ENCODE measurements around the gene PPP6R3.

PPP6R3 gene

DNA sequence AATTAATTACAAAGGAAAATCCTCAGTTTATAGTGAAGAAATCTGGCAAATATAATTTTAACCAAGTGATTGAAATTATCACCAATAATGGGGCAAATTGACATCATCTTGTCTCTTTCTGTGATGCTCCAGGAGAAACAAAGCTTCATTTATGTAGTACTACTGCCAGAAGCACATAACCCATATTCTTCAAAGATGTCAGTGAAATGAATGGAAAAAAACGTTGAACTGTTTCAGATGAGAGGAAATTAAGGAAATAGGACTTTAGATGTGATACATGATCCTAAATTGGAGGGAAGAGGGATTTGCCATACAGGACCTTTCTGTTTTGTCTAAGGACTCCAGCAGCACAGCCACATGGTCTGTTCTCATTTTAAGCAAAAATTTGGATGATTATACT lies 57.6 kb downstream of the PPP6R3 start:
- ATAC-seq = no peak
- TF ChIP-seq CSDC2 (CRISPR knock-in tag; IDR thresholded peaks at IDR 0.05) (no peak), ZFP30 (CRISPR knock-in tag; IDR thresholded peaks at IDR 0.05) (no peak), PPARA (CRISPR knock-in tag; IDR thresholded peaks at IDR 0.05; ENCODE audit: borderline replicate concordance) (no peak), ARNTL (CRISPR knock-in tag; IDR thresholded peaks at IDR 0.05; ENCODE audit: borderline replicate concordance, low read depth) (no peak), ZFP3 (CRISPR knock-in tag; IDR thresholded peaks at IDR 0.05) (no peak), TSHZ2 (CRISPR knock-in tag; IDR thresholded peaks at IDR 0.05) (no peak), ZNF70 (CRISPR knock-in tag; IDR thresholded peaks at IDR 0.05) (no peak), CREB5 (CRISPR knock-in tag; IDR thresholded peaks at IDR 0.05; ENCODE audit: low read depth) (no peak), ESRRG (CRISPR knock-in tag; IDR thresholded peaks at IDR 0.05) (no peak), ISL1 (CRISPR knock-in tag; IDR thresholded peaks at IDR 0.05) (no peak), SNAI2 (CRISPR knock-in tag; IDR thresholded peaks at IDR 0.05) (no peak), TOX (CRISPR knock-in tag; IDR thresholded peaks at IDR 0.05; ENCODE audit: borderline replicate concordance) (no peak)
- TF ChIP-seq, protein P1, sequence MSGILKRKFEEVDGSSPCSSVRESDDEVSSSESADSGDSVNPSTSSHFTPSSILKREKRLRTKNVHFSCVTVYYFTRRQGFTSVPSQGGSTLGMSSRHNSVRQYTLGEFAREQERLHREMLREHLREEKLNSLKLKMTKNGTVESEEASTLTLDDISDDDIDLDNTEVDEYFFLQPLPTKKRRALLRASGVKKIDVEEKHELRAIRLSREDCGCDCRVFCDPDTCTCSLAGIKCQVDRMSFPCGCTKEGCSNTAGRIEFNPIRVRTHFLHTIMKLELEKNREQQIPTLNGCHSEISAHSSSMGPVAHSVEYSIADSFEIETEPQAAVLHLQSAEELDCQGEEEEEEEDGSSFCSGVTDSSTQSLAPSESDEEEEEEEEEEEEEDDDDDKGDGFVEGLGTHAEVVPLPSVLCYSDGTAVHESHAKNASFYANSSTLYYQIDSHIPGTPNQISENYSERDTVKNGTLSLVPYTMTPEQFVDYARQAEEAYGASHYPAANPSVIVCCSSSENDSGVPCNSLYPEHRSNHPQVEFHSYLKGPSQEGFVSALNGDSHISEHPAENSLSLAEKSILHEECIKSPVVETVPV (CRISPR knock-in tag; IDR thresholded peaks at IDR 0.05) = no peak

DNA sequence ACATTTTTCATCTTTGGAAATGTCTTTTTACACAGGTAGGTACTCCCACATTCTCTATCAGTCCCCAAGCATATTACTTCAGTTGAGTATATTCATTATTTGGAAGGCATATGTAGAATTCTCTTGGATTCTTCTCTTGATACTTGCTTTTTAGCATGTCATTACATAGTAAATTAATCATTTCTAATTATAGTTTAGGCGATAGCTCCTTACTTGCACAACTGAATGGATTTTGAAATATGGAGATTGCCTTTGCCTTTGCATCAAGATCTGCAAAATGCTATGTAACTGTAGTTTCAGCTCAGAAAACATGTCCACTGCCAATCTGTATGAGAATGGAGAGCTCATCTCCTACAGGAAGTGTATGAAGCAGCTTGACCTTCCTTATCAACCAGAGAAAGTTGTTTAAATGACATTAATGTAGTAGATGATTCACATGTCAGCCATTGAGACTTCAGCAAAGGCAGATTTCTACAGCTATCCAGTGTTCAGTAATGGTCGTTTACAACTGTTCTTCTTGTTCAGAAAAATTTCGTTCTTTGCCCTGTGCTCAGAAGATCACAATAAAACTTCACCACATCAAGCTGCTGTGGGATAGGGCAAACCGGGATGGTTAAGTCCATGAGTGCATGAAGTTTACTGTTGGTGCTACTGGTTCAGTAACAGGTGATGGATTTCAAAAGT lies 61.6 kb downstream of the PPP6R3 start:
- ATAC-seq = no peak
- TF ChIP-seq SNAI2 (CRISPR knock-in tag; IDR thresholded peaks at IDR 0.05) = no peak
- TF ChIP-seq ZFP30 (CRISPR knock-in tag; IDR thresholded peaks at IDR 0.05) = no peak
- no peak for TF ChIP-seq ESRRG (CRISPR knock-in tag; IDR thresholded peaks at IDR 0.05)
- TF ChIP-seq, protein P1 (CRISPR knock-in tag; IDR thresholded peaks at IDR 0.05) = no peak
- no peak for TF ChIP-seq ZC3H10 (CRISPR knock-in tag; IDR thresholded peaks at IDR 0.05)
- TF ChIP-seq OSR1 (CRISPR knock-in tag; IDR thresholded peaks at IDR 0.05) = no peak
- TF ChIP-seq TOX (CRISPR knock-in tag; IDR thresholded peaks at IDR 0.05; ENCODE audit: borderline replicate concordance) = no peak
- TF ChIP-seq ZNF565 (CRISPR knock-in tag; conservative IDR thresholded peaks at IDR 0.05; ENCODE audit: low read depth) = no peak
- TF ChIP-seq, protein P2, sequence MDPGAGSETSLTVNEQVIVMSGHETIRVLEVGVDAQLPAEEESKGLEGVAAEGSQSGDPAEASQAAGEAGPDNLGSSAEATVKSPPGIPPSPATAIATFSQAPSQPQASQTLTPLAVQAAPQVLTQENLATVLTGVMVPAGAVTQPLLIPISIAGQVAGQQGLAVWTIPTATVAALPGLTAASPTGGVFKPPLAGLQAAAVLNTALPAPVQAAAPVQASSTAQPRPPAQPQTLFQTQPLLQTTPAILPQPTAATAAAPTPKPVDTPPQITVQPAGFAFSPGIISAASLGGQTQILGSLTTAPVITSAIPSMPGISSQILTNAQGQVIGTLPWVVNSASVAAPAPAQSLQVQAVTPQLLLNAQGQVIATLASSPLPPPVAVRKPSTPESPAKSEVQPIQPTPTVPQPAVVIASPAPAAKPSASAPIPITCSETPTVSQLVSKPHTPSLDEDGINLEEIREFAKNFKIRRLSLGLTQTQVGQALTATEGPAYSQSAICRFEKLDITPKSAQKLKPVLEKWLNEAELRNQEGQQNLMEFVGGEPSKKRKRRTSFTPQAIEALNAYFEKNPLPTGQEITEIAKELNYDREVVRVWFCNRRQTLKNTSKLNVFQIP (CRISPR knock-in tag; IDR thresholded peaks at IDR 0.05; ENCODE audit: borderline replicate concordance, low read depth) = no peak
- TF ChIP-seq ZNF70 (CRISPR knock-in tag; IDR thresholded peaks at IDR 0.05) = no peak
- no peak for TF ChIP-seq CSDC2 (CRISPR knock-in tag; IDR thresholded peaks at IDR 0.05)
- no peak for TF ChIP-seq PPARA (CRISPR knock-in tag; IDR thresholded peaks at IDR 0.05; ENCODE audit: borderline replicate concordance)
- TF ChIP-seq GLIS3 (CRISPR knock-in tag; IDR thresholded peaks at IDR 0.05) = no peak
- no peak for TF ChIP-seq BACH2 (CRISPR knock-in tag; IDR thresholded peaks at IDR 0.05; ENCODE audit: borderline replicate concordance)
- no peak for TF ChIP-seq TSHZ2 (CRISPR knock-in tag; IDR thresholded peaks at IDR 0.05)
- no peak for TF ChIP-seq ARNTL (CRISPR knock-in tag; IDR thresholded peaks at IDR 0.05; ENCODE audit: borderline replicate concordance, low read depth)
- no peak for TF ChIP-seq ISL1 (CRISPR knock-in tag; IDR thresholded peaks at IDR 0.05)
- TF ChIP-seq, protein P3, sequence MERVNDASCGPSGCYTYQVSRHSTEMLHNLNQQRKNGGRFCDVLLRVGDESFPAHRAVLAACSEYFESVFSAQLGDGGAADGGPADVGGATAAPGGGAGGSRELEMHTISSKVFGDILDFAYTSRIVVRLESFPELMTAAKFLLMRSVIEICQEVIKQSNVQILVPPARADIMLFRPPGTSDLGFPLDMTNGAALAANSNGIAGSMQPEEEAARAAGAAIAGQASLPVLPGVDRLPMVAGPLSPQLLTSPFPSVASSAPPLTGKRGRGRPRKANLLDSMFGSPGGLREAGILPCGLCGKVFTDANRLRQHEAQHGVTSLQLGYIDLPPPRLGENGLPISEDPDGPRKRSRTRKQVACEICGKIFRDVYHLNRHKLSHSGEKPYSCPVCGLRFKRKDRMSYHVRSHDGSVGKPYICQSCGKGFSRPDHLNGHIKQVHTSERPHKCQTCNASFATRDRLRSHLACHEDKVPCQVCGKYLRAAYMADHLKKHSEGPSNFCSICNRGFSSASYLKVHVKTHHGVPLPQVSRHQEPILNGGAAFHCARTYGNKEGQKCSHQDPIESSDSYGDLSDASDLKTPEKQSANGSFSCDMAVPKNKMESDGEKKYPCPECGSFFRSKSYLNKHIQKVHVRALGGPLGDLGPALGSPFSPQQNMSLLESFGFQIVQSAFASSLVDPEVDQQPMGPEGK (CRISPR knock-in tag; IDR thresholded peaks at IDR 0.05; ENCODE audit: borderline replicate concordance) = no peak
- no peak for TF ChIP-seq ZFP3 (CRISPR knock-in tag; IDR thresholded peaks at IDR 0.05)
- TF ChIP-seq TCF4 (CRISPR knock-in tag; IDR thresholded peaks at IDR 0.05; ENCODE audit: borderline replicate concordance) = no peak
